ENCODE results near the gene NWD2.

NWD2 gene

GRCh38 chr4:37305984-37306383 is 61.4 kb downstream of the NWD2 start:
- DNase-seq = no peak

- DNase-seq = no peak
Measured at GRCh38 chr4:37317104-37317643, 72.6 kb downstream of the NWD2 start.

- DNase-seq = no peak
Measured at GRCh38 chr4:37320513-37321235, 76.1 kb downstream of the NWD2 start.

- no peak for DNase-seq
Measured at GRCh38 chr4:37322122-37322521, 77.6 kb downstream of the NWD2 start.

GRCh38 chr4:37324546-37324945 is 80.0 kb downstream of the NWD2 start:
- peak; percentile 15 for DNase-seq

GRCh38 chr4:37326852-37327251 is 82.3 kb downstream of the NWD2 start:
- DNase-seq = no peak

GRCh38 chr4:37338972-37339371 is 94.4 kb downstream of the NWD2 start:
- DNase-seq = no peak

GRCh38 chr4:37358748-37359147 is 114.2 kb downstream of the NWD2 start:
- DNase-seq = no peak

- DNase-seq = no peak
Measured at GRCh38 chr4:37359261-37359660, 114.7 kb downstream of the NWD2 start.

- DNase-seq = no peak
Measured at GRCh38 chr4:37365888-37366287, 121.3 kb downstream of the NWD2 start.

GRCh38 chr4:37367901-37368300 is 123.4 kb downstream of the NWD2 start:
- DNase-seq = no peak

GRCh38 chr4:37370052-37370451 is 125.5 kb downstream of the NWD2 start:
- no peak for DNase-seq

GRCh38 chr4:37381040-37381668 is 136.6 kb downstream of the NWD2 start:
- DNase-seq = no peak

GRCh38 chr4:37383579-37384229 is 139.2 kb downstream of the NWD2 start:
- peak; percentile 36 for DNase-seq

GRCh38 chr4:37385424-37385823 is 140.9 kb downstream of the NWD2 start:
- DNase-seq = no peak

GRCh38 chr4:37388681-37389365 is 144.3 kb downstream of the NWD2 start:
- no peak for DNase-seq

GRCh38 chr4:37389366-37389765 is 144.8 kb downstream of the NWD2 start:
- no peak for DNase-seq

- peak; percentile 54 for DNase-seq
Measured at GRCh38 chr4:37389967-37390580, 145.5 kb downstream of the NWD2 start.

- no peak for DNase-seq
Measured at GRCh38 chr4:37392521-37393255, 148.1 kb downstream of the NWD2 start.

GRCh38 chr4:37393321-37393720 is 148.8 kb downstream of the NWD2 start:
- no peak for DNase-seq

- no peak for DNase-seq
Measured at GRCh38 chr4:37393889-37394288, 149.3 kb downstream of the NWD2 start.

GRCh38 chr4:37397505-37397904 is 153.0 kb downstream of the NWD2 start:
- no peak for DNase-seq
